Endothelial cell of umbilical vein (primary cell): Measurements from ENCODE around the gene GON4L. TPM values are rescaled to one million over a fixed set of nuclear protein-coding genes. Genes with fewer than 3 reads are reported as not detected.
"Not testable (repeated sequence)": the region's sequence is repeated elsewhere in the genome, so short reads cannot be mapped to it uniquely, and the experiment has no call there.

Experiments
- BruUV-seq: library from RNA; stranded (reverse); fragments of 400-500 nt; replicated peaks from 2 replicates; lab custom pipeline; 2021; lab: Mats Ljungman, UMichigan
- CTCF ChIA-PET: fragments of 300-600, 350-600 bp; sonication (Branson Sonifier 250); formaldehyde crosslinking; loops from one replicate; lab custom pipeline; 2021; ENCODE audit warnings: antibody characterized with exemption, inconsistent platforms; lab: Charles Lee
- POLR2A ChIA-PET: fragments of 300-600, 350-600 bp; sonication (Branson Sonifier 250); formaldehyde crosslinking; loops from one replicate; lab custom pipeline; 2021; ENCODE audit warnings: antibody characterized with exemption, inconsistent platforms; lab: Charles Lee
- DNase-seq: peaks from one replicate; pipeline ENCODE4 v3.0.0-alpha.2; 2011; ENCODE audit warnings: low read depth, low spot score
- FAIRE-seq: peaks from 2 replicates; lab custom pipeline; 2011; peaks lifted over from hg19 to GRCh38; lab: Jason Lieb, UNC
- H2AFZ ChIP-seq: 2 replicates; pipeline ENCODE4 v1.6.0; 2012; ENCODE audit warnings: low read depth, low read length, control low read depth, inconsistent platforms
- H3K27ac ChIP-seq: 2 replicates; pipeline ENCODE4 v1.5.1; 2011; ENCODE audit warnings: low read depth, mild to moderate bottlenecking, control low read depth, low read length, moderate library complexity; ENCODE audit not compliant: insufficient read depth
- H3K27me3 ChIP-seq, 2 experiments: 2 replicates each; pipeline versions ENCODE4 v1.6.0 to v1.6.1; 2011; ENCODE audit warnings: low read length in 2 of 2, mixed read lengths in 1 of 2; ENCODE audit not compliant: control insufficient read depth in 2 of 2, insufficient read depth in 2 of 2
- H3K36me3 ChIP-seq, 2 experiments: 2 replicates in 1 of 2; 3 replicates in 1 of 2; pipeline ENCODE4 v1.5.1; 2011; ENCODE audit warnings: low read length in 2 of 2, mild to moderate bottlenecking in 1 of 2, moderate library complexity in 1 of 2; ENCODE audit not compliant: control insufficient read depth in 2 of 2, insufficient read depth in 2 of 2; ENCODE audit errors: extremely low read depth in 1 of 2
- H3K4me1 ChIP-seq: 3 replicates; pipeline ENCODE4 v1.5.1; 2011; ENCODE audit warnings: mild to moderate bottlenecking, low read length; ENCODE audit not compliant: control insufficient read depth, insufficient read depth; ENCODE audit errors: extremely low read depth
- H3K4me2 ChIP-seq: 2 replicates; pipeline ENCODE4 v1.6.1; 2011; ENCODE audit warnings: low read length, control low read depth, mixed read lengths; ENCODE audit not compliant: insufficient read depth
- H3K4me3 ChIP-seq, 3 experiments: fragments of 200-600 bp in 1 of 3; sonication (generic), shearing (Covaris generic) in 1 of 3; replicated peaks in 1 of 3; 2 replicates each; pipeline ENCODE4 v1.5.1; 2011 to 2016; ENCODE audit warnings: control low read depth in 3 of 3, low read length in 3 of 3, mild to moderate bottlenecking in 2 of 3, inconsistent platforms in 1 of 3, low read depth in 1 of 3, moderate library complexity in 1 of 3; ENCODE audit not compliant: insufficient read depth in 1 of 3
- H3K79me2 ChIP-seq: 2 replicates; pipeline ENCODE4 v1.6.0; 2012; ENCODE audit warnings: low read length, inconsistent platforms; ENCODE audit not compliant: control insufficient read depth, insufficient read depth
- H3K9ac ChIP-seq: replicated peaks from 2 replicates; pipeline ENCODE3; 2011; ENCODE audit warnings: low read length, control low read depth; ENCODE audit not compliant: insufficient read depth; ENCODE audit errors: extremely low read depth
- H3K9me1 ChIP-seq: replicated peaks from 3 replicates; pipeline ENCODE4 v1.6.0; 2011; ENCODE audit warnings: mild to moderate bottlenecking, low read length; ENCODE audit not compliant: control insufficient read depth, insufficient read depth; ENCODE audit errors: extremely low read depth
- H3K9me3 ChIP-seq: replicated peaks from 2 replicates; pipeline ENCODE4 v1.5.1; 2012; ENCODE audit warnings: low read length, inconsistent platforms; ENCODE audit not compliant: control insufficient read depth, insufficient read depth
- H4K20me1 ChIP-seq: replicated peaks from 2 replicates; pipeline ENCODE3; 2011; ENCODE audit warnings: mild to moderate bottlenecking, low read length; ENCODE audit not compliant: control insufficient read depth, insufficient read depth; ENCODE audit errors: extremely low read depth
- FOS ChIP-seq: IDR thresholded peaks from 2 replicates; pipeline ENCODE4 v1.6.1; 2011; ENCODE audit warnings: mild to moderate bottlenecking, low read length, moderate library complexity, borderline replicate concordance; ENCODE audit not compliant: insufficient read depth
- GATA2 ChIP-seq: IDR thresholded peaks from 2 replicates; pipeline ENCODE4 v1.7.0; 2011; ENCODE audit warnings: low read depth, mild to moderate bottlenecking, moderate library complexity, mixed read lengths, low read length; ENCODE audit not compliant: insufficient read length, insufficient read depth
- MYC ChIP-seq: IDR thresholded peaks from one replicate; pipeline ENCODE4 v1.6.1; 2011; ENCODE audit warnings: mild to moderate bottlenecking, low read depth, low read length
- POLR2AphosphoS5 ChIP-seq: IDR thresholded peaks from 2 replicates; pipeline ENCODE4 v1.6.1; 2012; ENCODE audit warnings: low read depth, mild to moderate bottlenecking, control low read depth, low read length, moderate library complexity; ENCODE audit not compliant: insufficient read depth
- dilution Hi-C: fragments of 300-500 bp; cut with MboI; formaldehyde crosslinking; loops from one replicate; pipeline ENCODE4 v1.15.0; 2019; ENCODE audit warnings: low sequenced_read_pairs; ENCODE audit not compliant: extremely low pct_ligation_motif_present
- intact Hi-C: fragments of 100-400 bp; cut with micrococcal nuclease; formaldehyde crosslinking; loops from one replicate; pipeline ENCODE4 v1.10.0; 2022
- polyA plus RNA-seq, 4 experiments: library from polyadenylated mRNA; depleted of rRNA in 3 of 4; stranded (reverse) in 3 of 4; unstranded in 1 of 4; fragments of >200 nt; gene quantifications; 2 replicates each; pipeline versions ENCODE4 v1.2.1 to v1.2.3, GENCODE V29; 2011 to 2012; ENCODE audit warnings: missing spikeins in 1 of 4
- total RNA-seq: library from RNA; stranded (reverse); gene quantifications from 2 replicates; pipeline ENCODE4 v1.2.3, GENCODE V29; 2021
- TF ChIP-seq, protein P1 (sequence below): IDR thresholded peaks from 2 replicates; pipeline ENCODE4 v1.6.1; 2011; ENCODE audit not compliant: insufficient read depth, insufficient read length
- TF ChIP-seq, protein P2 (sequence below), 2 donors: IDR thresholded peaks; 1 replicate in 1 of 2; 2 replicates in 1 of 2; pipeline ENCODE4 v1.5.1; 2011; ENCODE audit warnings: low read length in 2 of 2, mild to moderate bottlenecking in 2 of 2, moderate library complexity in 2 of 2, control low read depth in 1 of 2, inconsistent platforms in 1 of 2, low read depth in 1 of 2; ENCODE audit not compliant: insufficient read depth in 1 of 2; ENCODE audit errors: extremely low read depth in 1 of 2

GON4L gene
- total and polyA plus RNA-seq, 2 donors (not counting 3 experiments of a cell fraction or from before 2014, with no cell fraction given), result 30.5 to 58.7 TPM

DNA sequence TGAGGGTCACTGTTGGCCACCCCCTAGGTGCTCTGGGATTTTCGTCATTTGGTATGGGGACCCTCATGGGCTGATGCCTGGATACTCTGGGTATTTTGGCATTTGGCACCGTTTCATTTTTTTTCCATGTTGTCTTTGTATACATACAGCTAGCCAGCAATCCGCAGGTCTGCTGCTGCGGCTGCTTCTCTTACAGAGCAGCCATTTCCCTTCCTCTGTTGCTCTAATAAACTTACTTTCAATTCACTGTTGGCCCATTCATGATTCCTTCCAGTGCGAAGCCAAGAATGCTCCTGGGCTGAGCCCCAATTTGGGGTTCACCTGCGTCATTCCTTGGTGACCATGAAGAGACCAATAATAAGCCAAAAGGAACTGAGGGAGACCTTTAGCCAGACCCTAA, 21.5 kb downstream of the GON4L start:
- ChIA-PET CTCF (no interaction called here), POLR2A (no interaction called here)
- Histone ChIP-seq H3K27ac (no peak overlapping the region), H3K36me3 (peaks cover 0 to 3% of the 10 kb centered on the region in 2 experiments), H2AFZ (no peak overlapping the region), H3K27me3 (no peaks in the 10 kb centered on the region), H3K79me2 (peaks cover 9% of the 10 kb centered on the region), H4K20me1 (no peaks in the 10 kb centered on the region), H3K4me1 (no peaks in the 10 kb centered on the region), H3K4me2 (no peak overlapping the region), H3K4me3 (no peak overlapping the region), H3K9me3 (no peaks in the 10 kb centered on the region), H3K9ac (no peak overlapping the region), H3K9me1 (peaks cover 2% of the 10 kb centered on the region)
- dilution Hi-C loops, result no loop called here
- FAIRE-seq (no peak), DNase-seq (no peak)
- no TSS peak for BruUV-seq
- TF ChIP-seq POLR2AphosphoS5 (no peak), MYC (no peak), FOS (no peak), GATA2 (no peak)
- TF ChIP-seq, protein P1, sequence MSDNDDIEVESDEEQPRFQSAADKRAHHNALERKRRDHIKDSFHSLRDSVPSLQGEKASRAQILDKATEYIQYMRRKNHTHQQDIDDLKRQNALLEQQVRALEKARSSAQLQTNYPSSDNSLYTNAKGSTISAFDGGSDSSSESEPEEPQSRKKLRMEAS, result no peak
- TF ChIP-seq, protein P2, sequence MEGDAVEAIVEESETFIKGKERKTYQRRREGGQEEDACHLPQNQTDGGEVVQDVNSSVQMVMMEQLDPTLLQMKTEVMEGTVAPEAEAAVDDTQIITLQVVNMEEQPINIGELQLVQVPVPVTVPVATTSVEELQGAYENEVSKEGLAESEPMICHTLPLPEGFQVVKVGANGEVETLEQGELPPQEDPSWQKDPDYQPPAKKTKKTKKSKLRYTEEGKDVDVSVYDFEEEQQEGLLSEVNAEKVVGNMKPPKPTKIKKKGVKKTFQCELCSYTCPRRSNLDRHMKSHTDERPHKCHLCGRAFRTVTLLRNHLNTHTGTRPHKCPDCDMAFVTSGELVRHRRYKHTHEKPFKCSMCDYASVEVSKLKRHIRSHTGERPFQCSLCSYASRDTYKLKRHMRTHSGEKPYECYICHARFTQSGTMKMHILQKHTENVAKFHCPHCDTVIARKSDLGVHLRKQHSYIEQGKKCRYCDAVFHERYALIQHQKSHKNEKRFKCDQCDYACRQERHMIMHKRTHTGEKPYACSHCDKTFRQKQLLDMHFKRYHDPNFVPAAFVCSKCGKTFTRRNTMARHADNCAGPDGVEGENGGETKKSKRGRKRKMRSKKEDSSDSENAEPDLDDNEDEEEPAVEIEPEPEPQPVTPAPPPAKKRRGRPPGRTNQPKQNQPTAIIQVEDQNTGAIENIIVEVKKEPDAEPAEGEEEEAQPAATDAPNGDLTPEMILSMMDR (IDR thresholded peaks at IDR 0.05; ENCODE audit: extremely low read depth in 1 of 2, insufficient read depth in 1 of 2, low read depth in 1 of 2, low read length in 2 of 2), result no peak
- intact Hi-C loops, result no loop called here

DNA sequence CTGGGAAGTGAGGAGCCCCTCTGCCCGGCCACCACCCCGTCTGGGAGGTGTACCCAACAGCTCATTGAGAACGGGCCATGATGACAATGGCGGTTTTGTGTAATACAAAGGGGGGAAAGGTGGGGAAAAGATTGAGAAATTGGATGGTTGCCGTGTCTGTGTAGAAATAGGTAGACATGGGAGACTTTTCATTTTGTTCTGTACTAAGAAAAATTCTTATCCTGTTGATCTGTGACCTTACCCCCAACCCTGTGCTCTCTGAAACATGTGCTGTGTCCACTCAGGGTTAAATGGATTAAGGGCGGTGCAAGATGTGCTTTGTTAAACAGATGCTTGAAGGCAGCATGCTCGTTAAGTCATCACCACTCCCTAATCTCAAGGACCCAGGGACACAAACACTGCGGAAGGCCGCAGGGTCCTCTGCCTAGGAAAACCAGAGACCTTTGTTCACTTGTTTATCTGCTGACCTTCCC, 22.1 kb downstream of the GON4L start:
- H3K4me2 ChIP-seq, POLR2A ChIA-PET, H3K27me3 ChIP-seq, H3K9me1 ChIP-seq, dilution Hi-C loops, H2AFZ ChIP-seq, FAIRE-seq, DNase-seq, intact Hi-C loops, H3K4me1 ChIP-seq, BruUV-seq, H3K9me3 ChIP-seq, H3K27ac ChIP-seq, H3K9ac ChIP-seq, H3K36me3 ChIP-seq, H4K20me1 ChIP-seq, H3K79me2 ChIP-seq, H3K4me3 ChIP-seq, CTCF ChIA-PET: not testable (repeated sequence)
